DND-41 (cell line): ENCODE data around the gene RNF138.

Experiments
- EZH2 ChIP-seq: IDR thresholded peaks from 3 replicates; pipeline ENCODE4 v1.6.1; 2012; ENCODE audit warnings: borderline replicate concordance, low read depth, mild to moderate bottlenecking, moderate library complexity, low read length, inconsistent platforms; ENCODE audit not compliant: severe bottlenecking
- TF ChIP-seq, protein P1 (sequence below): IDR thresholded peaks from 2 replicates; pipeline ENCODE4 v1.5.1; 2012; ENCODE audit warnings: borderline replicate concordance, low read length, moderate library complexity, mild to moderate bottlenecking; ENCODE audit not compliant: poor library complexity, severe bottlenecking; ENCODE audit errors: extremely low read depth

DNA sequence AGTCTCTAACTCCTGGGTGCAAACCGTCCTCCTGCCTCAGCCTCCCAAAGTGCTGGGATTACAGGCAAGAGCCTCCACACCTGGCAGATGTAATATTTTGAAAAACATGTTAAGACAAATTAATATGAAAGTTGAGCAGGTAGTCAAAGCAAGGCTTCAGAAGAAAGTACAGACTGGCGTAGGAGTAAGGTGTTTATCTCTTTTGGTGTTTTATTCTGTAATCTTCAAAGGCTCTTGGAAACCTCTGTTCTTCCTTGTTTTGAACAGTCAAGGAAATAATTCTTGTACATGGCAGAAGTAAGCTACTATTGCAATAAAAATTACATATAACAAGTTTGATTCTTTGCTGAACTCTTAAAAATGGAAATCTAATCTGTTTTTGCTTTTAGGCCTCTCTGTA, 5.3 kb downstream of the RNF138 start:
- TF ChIP-seq, protein P1, sequence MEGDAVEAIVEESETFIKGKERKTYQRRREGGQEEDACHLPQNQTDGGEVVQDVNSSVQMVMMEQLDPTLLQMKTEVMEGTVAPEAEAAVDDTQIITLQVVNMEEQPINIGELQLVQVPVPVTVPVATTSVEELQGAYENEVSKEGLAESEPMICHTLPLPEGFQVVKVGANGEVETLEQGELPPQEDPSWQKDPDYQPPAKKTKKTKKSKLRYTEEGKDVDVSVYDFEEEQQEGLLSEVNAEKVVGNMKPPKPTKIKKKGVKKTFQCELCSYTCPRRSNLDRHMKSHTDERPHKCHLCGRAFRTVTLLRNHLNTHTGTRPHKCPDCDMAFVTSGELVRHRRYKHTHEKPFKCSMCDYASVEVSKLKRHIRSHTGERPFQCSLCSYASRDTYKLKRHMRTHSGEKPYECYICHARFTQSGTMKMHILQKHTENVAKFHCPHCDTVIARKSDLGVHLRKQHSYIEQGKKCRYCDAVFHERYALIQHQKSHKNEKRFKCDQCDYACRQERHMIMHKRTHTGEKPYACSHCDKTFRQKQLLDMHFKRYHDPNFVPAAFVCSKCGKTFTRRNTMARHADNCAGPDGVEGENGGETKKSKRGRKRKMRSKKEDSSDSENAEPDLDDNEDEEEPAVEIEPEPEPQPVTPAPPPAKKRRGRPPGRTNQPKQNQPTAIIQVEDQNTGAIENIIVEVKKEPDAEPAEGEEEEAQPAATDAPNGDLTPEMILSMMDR = no peak
- no peak for TF ChIP-seq EZH2
